ENCODE measurements around the gene NUDT9. TPM values are rescaled to one million over a fixed set of nuclear protein-coding genes. Genes with fewer than 3 reads are reported as not detected.
A peak's percentile ranks its signal among the peaks of the same experiment; 100 is the strongest.

NUDT9 gene
- total RNA-seq, 1 donor from 2014 or later: 26.5 TPM

- no peaks in the 10 kb centered on the region for H3K9me3 Mint-ChIP-seq
- DNase-seq (ENCODE audit: extremely low spot score, unreplicated experiment): no peak
- H3K27ac Mint-ChIP-seq: no peak overlapping the region
- TF ChIP-seq CTCF (conservative IDR thresholded peaks at IDR 0.05): no peak
- H3K4me1 Mint-ChIP-seq (ENCODE audit: unreplicated experiment): peaks cover 11% of the 10 kb centered on the region
- no peaks in the 10 kb centered on the region for H3K36me3 Mint-ChIP-seq
- no peaks in the 10 kb centered on the region for H3K27me3 Mint-ChIP-seq
- no peak overlapping the region for H3K4me3 Mint-ChIP-seq
Measured at GRCh38 chr4:87499403-87500091, 77.2 kb downstream of the NUDT9 start.

DNA sequence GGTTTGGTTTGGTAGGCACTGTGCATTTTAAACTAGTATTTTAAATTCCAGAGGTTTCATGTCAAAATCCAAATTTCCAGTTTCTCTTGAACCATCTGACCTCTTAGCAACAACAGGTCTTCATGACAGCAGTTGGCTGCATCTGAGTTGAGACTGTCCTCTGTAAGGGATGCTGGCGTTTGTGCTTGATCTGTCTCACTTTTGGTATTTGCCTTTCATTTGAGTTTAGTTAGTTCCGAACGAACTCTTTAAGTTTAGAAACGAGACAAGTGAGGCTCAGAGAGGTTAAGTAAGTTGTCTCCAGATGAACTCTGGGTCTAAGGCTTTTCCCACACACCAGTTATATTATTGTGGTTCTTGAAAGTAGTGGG, 77.7 kb downstream of the NUDT9 start:
- Mint-ChIP-seq H3K9me3 (no peaks in the 10 kb centered on the region), H3K27me3 (no peaks in the 10 kb centered on the region), H3K4me1 (ENCODE audit: unreplicated experiment) (peaks cover 11% of the 10 kb centered on the region), H3K36me3 (no peaks in the 10 kb centered on the region), H3K4me3 (no peak overlapping the region), H3K27ac (no peak overlapping the region)
- TF ChIP-seq CTCF (conservative IDR thresholded peaks at IDR 0.05): no peak
- DNase-seq (ENCODE audit: extremely low spot score, unreplicated experiment): no peak

DNA sequence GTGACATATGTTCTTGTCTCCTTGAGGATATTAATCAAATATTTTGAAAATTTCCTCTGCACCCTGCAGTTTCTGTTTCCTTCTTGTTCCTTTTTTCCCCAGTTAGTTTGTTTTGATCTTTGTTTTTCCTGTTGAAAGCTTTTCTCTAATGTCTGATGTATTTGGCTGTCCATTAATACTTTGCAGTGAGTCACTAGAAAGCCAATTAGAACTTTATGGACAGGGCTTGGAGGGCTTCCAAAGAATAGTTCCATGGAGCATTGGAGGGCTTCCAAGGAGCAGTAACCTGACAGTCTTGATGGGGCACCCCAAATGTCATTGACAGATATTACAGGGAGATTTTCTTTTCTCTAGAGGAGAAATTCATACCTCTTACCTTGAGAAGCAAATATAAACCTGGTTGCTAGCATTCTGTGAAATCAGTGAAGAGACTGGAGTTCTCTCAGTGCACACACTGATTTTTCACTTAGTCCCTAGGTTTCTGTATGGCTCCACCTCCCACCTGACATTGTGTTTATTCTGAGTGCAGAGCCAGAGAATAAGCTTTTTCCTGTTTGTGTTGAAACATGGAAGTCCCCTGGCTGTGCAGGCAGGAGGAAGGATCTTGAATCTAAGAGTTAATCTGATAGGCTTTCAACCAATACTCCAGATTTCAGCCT, 80.3 kb downstream of the NUDT9 start:
- no peak for TF ChIP-seq CTCF (conservative IDR thresholded peaks at IDR 0.05)

GRCh38 chr4:87505862-87506261, 83.5 kb downstream of the NUDT9 start:
- peak; percentile 26 for TF ChIP-seq CTCF (conservative IDR thresholded peaks at IDR 0.05)
- DNase-seq (ENCODE audit: extremely low spot score, unreplicated experiment): no peak
- no peaks in the 10 kb centered on the region for H3K27me3 Mint-ChIP-seq
- H3K4me1 Mint-ChIP-seq (ENCODE audit: unreplicated experiment): peaks cover 5% of the 10 kb centered on the region
- no peaks in the 10 kb centered on the region for H3K9me3 Mint-ChIP-seq
- no peaks in the 10 kb centered on the region for H3K36me3 Mint-ChIP-seq
- no peak overlapping the region for H3K27ac Mint-ChIP-seq
- no peak overlapping the region for H3K4me3 Mint-ChIP-seq

More for the DNA sequence above, 80.3 kb downstream of the NUDT9 start:
- Mint-ChIP-seq H3K36me3 (no peaks in the 10 kb centered on the region), H3K4me3 (no peak overlapping the region), H3K4me1 (ENCODE audit: unreplicated experiment) (peaks cover 11% of the 10 kb centered on the region), H3K9me3 (no peaks in the 10 kb centered on the region), H3K27ac (no peak overlapping the region), H3K27me3 (no peaks in the 10 kb centered on the region)
- no peak for DNase-seq (ENCODE audit: extremely low spot score, unreplicated experiment)

DNA sequence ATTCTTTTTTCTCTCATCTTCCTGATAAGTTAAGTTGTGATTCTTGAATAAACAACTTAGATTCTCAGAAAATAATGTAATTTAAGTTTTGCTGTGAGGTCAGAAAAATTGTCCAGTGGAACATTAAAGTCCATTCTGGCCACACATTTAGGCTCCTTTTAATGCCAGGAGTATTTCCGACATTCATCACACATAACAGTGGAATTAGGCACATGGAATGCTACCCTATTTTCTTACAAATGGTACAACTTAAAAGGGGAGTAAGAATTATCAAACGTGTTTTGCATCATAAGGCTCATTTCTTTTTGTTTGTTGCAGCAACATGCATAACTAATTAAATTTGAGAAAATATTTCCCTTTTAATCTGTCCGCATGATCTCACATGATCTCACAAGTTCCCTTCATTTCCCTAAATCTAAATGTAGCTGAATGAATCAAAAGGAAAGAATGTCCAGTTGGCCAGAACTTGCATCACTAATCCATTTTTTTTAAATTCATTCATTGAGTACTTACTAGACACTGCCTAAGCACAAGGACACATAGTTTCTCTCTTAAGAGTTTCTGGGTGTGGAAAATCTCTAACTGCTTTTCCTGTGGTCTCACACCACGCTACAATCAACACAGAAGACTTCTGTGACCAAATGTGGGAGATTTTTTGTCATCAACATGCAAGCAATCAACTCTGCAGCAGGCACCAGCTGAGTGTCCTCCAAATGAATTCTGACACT, 84.8 kb downstream of the NUDT9 start:
- Mint-ChIP-seq H3K9me3 (no peaks in the 10 kb centered on the region), H3K27ac (no peak overlapping the region), H3K36me3 (no peaks in the 10 kb centered on the region), H3K4me1 (ENCODE audit: unreplicated experiment) (peaks cover 12% of the 10 kb centered on the region), H3K27me3 (no peaks in the 10 kb centered on the region), H3K4me3 (no peak overlapping the region)
- TF ChIP-seq CTCF (conservative IDR thresholded peaks at IDR 0.05): no peak
- DNase-seq (ENCODE audit: extremely low spot score, unreplicated experiment): no peak

Other genes with a start within 250 kb of the NUDT9 start
- 11.2 and 16.6 TPM in 2 replicates for gene KLHL8, start 202.0 kb upstream of the NUDT9 start, total RNA-seq (ENCODE audit: low replicate concordance)
- 0.12 and 0.17 TPM in 2 replicates for gene HSD17B13, start 99.7 kb upstream of the NUDT9 start, total RNA-seq (ENCODE audit: low replicate concordance)
- 19.2 and 23.9 TPM in 2 replicates for gene HSD17B11, start 31.4 kb upstream of the NUDT9 start, total RNA-seq (ENCODE audit: low replicate concordance)
- 0.38 and 11.2 TPM in 2 replicates for gene SPARCL1, start 106.8 kb downstream of the NUDT9 start, total RNA-seq (ENCODE audit: low replicate concordance)
- not detected in 2 replicates for gene DSPP, start 186.0 kb downstream of the NUDT9 start, total RNA-seq (ENCODE audit: low replicate concordance)
- 0.12 TPM in 1 of 2 replicates, not detected in the other for gene DMP1, start 227.7 kb downstream of the NUDT9 start, total RNA-seq (ENCODE audit: low replicate concordance)